Panc1 (cell line): ENCODE results near the gene JAZF1. TPM values are rescaled to one million over a fixed set of nuclear protein-coding genes. Genes with fewer than 3 reads are reported as not detected.

Experiments used
- ATAC-seq: fragments of 200-7000 bp; cut with Tn5 transposase; 2 replicates; pipeline ENCODE4 v1.9.1; 2020; ENCODE audit warnings: mild to moderate bottlenecking, moderate library complexity
- BruUV-seq: library from RNA; stranded (reverse); fragments of 400-500 nt; replicated peaks from 2 replicates; lab custom pipeline; 2021; lab: Mats Ljungman, UMichigan
- CTCF ChIA-PET: fragments of 300-600 bp; sonication (Branson Sonifier 250); formaldehyde crosslinking; loops from one replicate; lab custom pipeline; 2022; ENCODE audit warnings: antibody characterized with exemption; lab: Charles Lee
- POLR2A ChIA-PET: fragments of 300-600 bp; sonication (Branson Sonifier 250); formaldehyde crosslinking; loops from one replicate; lab custom pipeline; 2022; ENCODE audit warnings: antibody characterized with exemption; lab: Charles Lee
- DNase-seq: peaks from one replicate; pipeline ENCODE4 v3.0.0-alpha.2; 2010; ENCODE audit warnings: low read depth, low spot score
- H3K27ac ChIP-seq: 2 replicates; pipeline ENCODE4 v1.5.1; 2011; ENCODE audit warnings: mild to moderate bottlenecking, low read length, inconsistent platforms
- H3K27me3 ChIP-seq: fragments of 200-500 bp; sonication (Bioruptor generic); 2 replicates; pipeline ENCODE4 v1.6.0; 2014; ENCODE audit warnings: low read length, inconsistent platforms; ENCODE audit not compliant: control insufficient read depth, insufficient read depth
- H3K36me3 ChIP-seq: fragments of 200-500 bp; sonication (Bioruptor generic); 2 replicates; pipeline ENCODE4 v1.5.1; 2014; ENCODE audit warnings: inconsistent platforms, mild to moderate bottlenecking, low read length, moderate library complexity; ENCODE audit not compliant: control insufficient read depth, insufficient read depth
- H3K4me1 ChIP-seq: 2 replicates; pipeline ENCODE4 v1.5.1; 2011; ENCODE audit warnings: inconsistent platforms, mild to moderate bottlenecking, low read length, moderate library complexity; ENCODE audit not compliant: control insufficient read depth, insufficient read depth
- H3K4me3 ChIP-seq, 2 experiments: 2 replicates each; pipeline ENCODE4 v1.5.1; 2011 to 2012; ENCODE audit warnings: low read depth in 2 of 2, low read length in 2 of 2, mild to moderate bottlenecking in 2 of 2, inconsistent platforms in 1 of 2, moderate library complexity in 1 of 2
- H3K9me3 ChIP-seq: fragments of 200-500 bp; sonication (Bioruptor generic); 2 replicates; pipeline ENCODE4 v1.5.1; 2014; ENCODE audit warnings: low read depth, mild to moderate bottlenecking, inconsistent platforms, low read length, moderate library complexity; ENCODE audit not compliant: control insufficient read depth, insufficient read depth
- POLR2AphosphoS5 ChIP-seq: IDR thresholded peaks from 2 replicates; pipeline ENCODE4 v1.6.1; 2012; ENCODE audit warnings: mild to moderate bottlenecking, low read depth, low read length, moderate library complexity
- SIN3A ChIP-seq: IDR thresholded peaks from 2 replicates; pipeline ENCODE4 v1.6.1; 2012; ENCODE audit warnings: low read depth, mild to moderate bottlenecking, low read length, moderate library complexity, borderline replicate concordance; ENCODE audit not compliant: insufficient read depth
- TCF7L2 ChIP-seq: IDR thresholded peaks from 2 replicates; pipeline ENCODE4 v1.6.1; 2011; ENCODE audit warnings: mild to moderate bottlenecking, low read depth, low read length, inconsistent platforms
- in situ Hi-C: cut with HindIII; loops from 2 replicates; pipeline ENCODE4 v1.10.0; 2016; ENCODE audit warnings: low sequenced_read_pairs, low pct_unique_long_range_greater_than_20kb
- intact Hi-C: fragments of 100-400 bp; cut with micrococcal nuclease; formaldehyde crosslinking; loops from one replicate; pipeline ENCODE4 v1.10.0; 2022; ENCODE audit not compliant: unreplicated experiment
- total RNA-seq: library from RNA; stranded (reverse); gene quantifications from one replicate; pipeline ENCODE4 v1.2.1, GENCODE V29; 2021; ENCODE audit not compliant: unreplicated experiment
- TF ChIP-seq, protein P1 (sequence below), 2 experiments: IDR thresholded peaks; 2 replicates each; pipeline ENCODE4 v1.6.1; 2011 to 2012; ENCODE audit warnings: low read depth in 2 of 2, control low read depth in 1 of 2, low read length in 1 of 2, mild to moderate bottlenecking in 1 of 2, moderate library complexity in 1 of 2; ENCODE audit not compliant: insufficient read depth in 1 of 2
- TF ChIP-seq, protein P2 (sequence below): fragments of 450-650 bp; IDR thresholded peaks from 2 replicates; pipeline ENCODE4 v1.5.1; 2017; ENCODE audit warnings: mild to moderate bottlenecking

JAZF1 gene
- total RNA-seq, 1 experiment from 2014 or later = 8.8 TPM

DNA sequence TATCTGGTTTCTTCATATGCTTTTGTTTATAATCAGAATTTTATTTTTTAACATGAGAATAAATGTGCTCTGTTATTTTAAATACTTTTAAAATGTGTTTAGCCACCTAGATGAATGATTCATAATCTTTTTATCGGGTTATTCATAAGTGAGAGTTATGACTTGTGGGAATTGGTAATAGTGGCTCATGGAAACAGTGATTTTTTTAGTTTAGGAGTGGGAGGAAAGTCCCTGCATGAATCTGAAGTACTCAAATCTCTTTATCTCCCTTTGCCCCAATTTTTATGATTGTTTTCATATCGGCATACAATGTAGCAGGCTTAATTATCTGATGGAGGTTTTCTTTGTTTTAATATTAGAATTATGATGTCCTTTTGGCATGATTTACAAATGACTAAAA lies 397.7 kb downstream of the JAZF1 start:
- no peaks in the 10 kb centered on the region for H3K27me3 ChIP-seq
- TF ChIP-seq, protein P1, sequence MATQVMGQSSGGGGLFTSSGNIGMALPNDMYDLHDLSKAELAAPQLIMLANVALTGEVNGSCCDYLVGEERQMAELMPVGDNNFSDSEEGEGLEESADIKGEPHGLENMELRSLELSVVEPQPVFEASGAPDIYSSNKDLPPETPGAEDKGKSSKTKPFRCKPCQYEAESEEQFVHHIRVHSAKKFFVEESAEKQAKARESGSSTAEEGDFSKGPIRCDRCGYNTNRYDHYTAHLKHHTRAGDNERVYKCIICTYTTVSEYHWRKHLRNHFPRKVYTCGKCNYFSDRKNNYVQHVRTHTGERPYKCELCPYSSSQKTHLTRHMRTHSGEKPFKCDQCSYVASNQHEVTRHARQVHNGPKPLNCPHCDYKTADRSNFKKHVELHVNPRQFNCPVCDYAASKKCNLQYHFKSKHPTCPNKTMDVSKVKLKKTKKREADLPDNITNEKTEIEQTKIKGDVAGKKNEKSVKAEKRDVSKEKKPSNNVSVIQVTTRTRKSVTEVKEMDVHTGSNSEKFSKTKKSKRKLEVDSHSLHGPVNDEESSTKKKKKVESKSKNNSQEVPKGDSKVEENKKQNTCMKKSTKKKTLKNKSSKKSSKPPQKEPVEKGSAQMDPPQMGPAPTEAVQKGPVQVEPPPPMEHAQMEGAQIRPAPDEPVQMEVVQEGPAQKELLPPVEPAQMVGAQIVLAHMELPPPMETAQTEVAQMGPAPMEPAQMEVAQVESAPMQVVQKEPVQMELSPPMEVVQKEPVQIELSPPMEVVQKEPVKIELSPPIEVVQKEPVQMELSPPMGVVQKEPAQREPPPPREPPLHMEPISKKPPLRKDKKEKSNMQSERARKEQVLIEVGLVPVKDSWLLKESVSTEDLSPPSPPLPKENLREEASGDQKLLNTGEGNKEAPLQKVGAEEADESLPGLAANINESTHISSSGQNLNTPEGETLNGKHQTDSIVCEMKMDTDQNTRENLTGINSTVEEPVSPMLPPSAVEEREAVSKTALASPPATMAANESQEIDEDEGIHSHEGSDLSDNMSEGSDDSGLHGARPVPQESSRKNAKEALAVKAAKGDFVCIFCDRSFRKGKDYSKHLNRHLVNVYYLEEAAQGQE (IDR thresholded peaks at IDR 0.05; ENCODE audit: insufficient read depth in 1 of 2, low read depth in 2 of 2, low read length in 1 of 2) = no peak
- TF ChIP-seq, protein P2, sequence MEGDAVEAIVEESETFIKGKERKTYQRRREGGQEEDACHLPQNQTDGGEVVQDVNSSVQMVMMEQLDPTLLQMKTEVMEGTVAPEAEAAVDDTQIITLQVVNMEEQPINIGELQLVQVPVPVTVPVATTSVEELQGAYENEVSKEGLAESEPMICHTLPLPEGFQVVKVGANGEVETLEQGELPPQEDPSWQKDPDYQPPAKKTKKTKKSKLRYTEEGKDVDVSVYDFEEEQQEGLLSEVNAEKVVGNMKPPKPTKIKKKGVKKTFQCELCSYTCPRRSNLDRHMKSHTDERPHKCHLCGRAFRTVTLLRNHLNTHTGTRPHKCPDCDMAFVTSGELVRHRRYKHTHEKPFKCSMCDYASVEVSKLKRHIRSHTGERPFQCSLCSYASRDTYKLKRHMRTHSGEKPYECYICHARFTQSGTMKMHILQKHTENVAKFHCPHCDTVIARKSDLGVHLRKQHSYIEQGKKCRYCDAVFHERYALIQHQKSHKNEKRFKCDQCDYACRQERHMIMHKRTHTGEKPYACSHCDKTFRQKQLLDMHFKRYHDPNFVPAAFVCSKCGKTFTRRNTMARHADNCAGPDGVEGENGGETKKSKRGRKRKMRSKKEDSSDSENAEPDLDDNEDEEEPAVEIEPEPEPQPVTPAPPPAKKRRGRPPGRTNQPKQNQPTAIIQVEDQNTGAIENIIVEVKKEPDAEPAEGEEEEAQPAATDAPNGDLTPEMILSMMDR = no peak
- TF ChIP-seq POLR2AphosphoS5 = no peak
- TF ChIP-seq SIN3A = no peak
- TF ChIP-seq TCF7L2 = no peak
- ATAC-seq = no peak
- intact Hi-C loops (loop anchor here (5.0 to 10.0 kb wide), 4 partner anchors 36 to 586 kb away; no protein-coding TSS in a partner anchor), in situ Hi-C loops (no loop called here)
- H3K9me3 ChIP-seq = no peaks in the 10 kb centered on the region
- no peak overlapping the region for H3K4me3 ChIP-seq
- DNase-seq = no peak
- H3K36me3 ChIP-seq = peaks cover 9% of the 10 kb centered on the region; the same call in 1 of the 2 replicates
- H3K27ac ChIP-seq = peak overlapping the region; percentile 69
- ChIA-PET CTCF (no interaction called here), POLR2A (no interaction called here)
- H3K4me1 ChIP-seq = peaks cover 26% of the 10 kb centered on the region
- BruUV-seq = no TSS peak

DNA sequence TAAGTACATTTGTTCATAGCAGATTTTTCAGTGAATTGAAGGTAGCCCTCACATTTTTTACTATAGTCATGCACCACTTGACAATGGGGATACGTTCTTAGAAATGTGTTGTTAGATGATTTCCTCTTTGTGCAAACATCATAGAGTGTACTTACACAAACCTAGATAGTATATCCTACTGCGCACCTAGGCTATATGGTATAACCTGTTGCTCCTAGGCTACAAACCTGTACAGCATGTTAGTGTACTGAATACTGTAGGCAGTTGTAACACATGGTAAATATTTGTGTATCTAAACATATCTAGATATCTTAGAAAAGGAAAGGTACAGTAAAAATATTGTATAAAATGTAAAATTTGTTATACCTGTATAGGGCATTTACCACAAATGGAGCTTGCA lies 399.4 kb downstream of the JAZF1 start:
- Histone ChIP-seq H3K27me3 (no peaks in the 10 kb centered on the region), H3K36me3 (no peaks in the 10 kb centered on the region), H3K27ac (no peak overlapping the region), H3K4me3 (no peak overlapping the region), H3K4me1 (peaks cover 26% of the 10 kb centered on the region), H3K9me3 (no peaks in the 10 kb centered on the region)
- in situ Hi-C loops (no loop called here), intact Hi-C loops (loop anchor here (5.0 to 10.0 kb wide), 4 partner anchors 34 to 584 kb away; no protein-coding TSS in a partner anchor)
- ChIA-PET POLR2A (no interaction called here), CTCF (interaction anchor here (0.7 kb wide), 1 partner anchor 792 kb away, joined by 5 read pairs; no protein-coding TSS in a partner anchor)
- BruUV-seq = no TSS peak
- no peak for ATAC-seq
- no peak for DNase-seq
- TF ChIP-seq, protein P2 = no peak
- TF ChIP-seq TCF7L2 (no peak), POLR2AphosphoS5 (no peak), SIN3A (no peak)
- TF ChIP-seq, protein P1 (IDR thresholded peaks at IDR 0.05; ENCODE audit: insufficient read depth in 1 of 2, low read depth in 2 of 2, low read length in 1 of 2) = no peak
